Globus pallidus (tissue), 1 donor: Measurements from ENCODE around the gene MINDY4B.
"Not testable (repeated sequence)": the region's sequence is repeated elsewhere in the genome, so short reads cannot be mapped to it uniquely, and the experiment has no call there.

Experiments
- DNase-seq: peaks from one replicate; pipeline ENCODE4 v3.0.0-alpha.2; 2015; ENCODE audit warnings: low spot score

MINDY4B gene

DNA sequence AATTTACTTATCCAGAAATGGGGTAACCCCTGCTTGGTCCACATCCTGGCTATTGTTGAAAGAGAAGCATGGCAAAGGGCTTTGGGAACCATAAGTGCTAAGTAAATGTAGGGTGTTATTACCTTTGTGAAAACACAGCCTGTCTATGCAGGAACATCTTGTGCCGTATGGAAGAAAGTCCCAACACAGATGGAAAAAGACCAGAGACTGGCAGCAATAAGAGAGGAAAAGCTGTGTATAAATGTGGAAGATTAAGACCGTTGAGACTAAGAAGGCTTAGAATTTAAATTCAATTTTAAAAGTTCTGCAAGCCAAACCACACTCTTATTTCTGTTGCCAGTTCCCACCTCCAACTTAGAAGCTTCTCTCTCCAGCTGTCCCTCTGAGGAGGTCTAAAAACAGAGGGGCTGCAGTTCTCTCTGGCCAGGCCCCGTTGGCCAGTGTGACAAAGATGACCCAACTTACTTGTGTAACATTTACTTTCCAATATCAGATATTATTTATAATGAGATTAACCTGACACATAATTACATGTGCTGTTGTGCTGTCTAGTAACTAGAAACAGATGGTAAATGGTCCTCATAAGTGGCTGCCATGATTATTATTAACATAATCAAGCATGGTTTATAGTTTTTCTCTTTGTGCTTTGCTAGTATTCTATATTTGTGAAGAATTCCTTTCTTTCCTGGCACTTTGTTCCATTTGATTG lies 7.0 kb downstream of the MINDY4B start:
- DNase-seq: no peak

DNA sequence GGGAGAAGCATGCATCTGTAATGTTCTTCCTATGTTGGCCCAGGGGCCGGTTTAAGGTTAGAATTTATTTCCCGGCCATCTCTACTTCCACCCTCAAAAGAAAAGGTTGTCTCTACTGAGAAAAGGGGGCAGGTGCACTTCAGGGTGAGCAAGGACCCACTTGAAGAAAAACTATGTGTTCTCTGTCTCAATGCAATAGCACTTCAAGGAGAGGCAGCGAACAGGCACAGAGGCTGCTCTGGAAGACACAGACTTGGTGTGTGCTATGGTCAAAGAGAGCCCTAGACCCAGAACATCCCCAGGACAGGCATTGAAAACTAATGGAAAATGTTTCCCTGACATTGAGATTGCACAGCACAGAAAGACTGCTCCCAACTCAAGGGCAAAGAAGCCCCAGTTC lies 7.6 kb downstream of the MINDY4B start:
- DNase-seq: no peak

DNA sequence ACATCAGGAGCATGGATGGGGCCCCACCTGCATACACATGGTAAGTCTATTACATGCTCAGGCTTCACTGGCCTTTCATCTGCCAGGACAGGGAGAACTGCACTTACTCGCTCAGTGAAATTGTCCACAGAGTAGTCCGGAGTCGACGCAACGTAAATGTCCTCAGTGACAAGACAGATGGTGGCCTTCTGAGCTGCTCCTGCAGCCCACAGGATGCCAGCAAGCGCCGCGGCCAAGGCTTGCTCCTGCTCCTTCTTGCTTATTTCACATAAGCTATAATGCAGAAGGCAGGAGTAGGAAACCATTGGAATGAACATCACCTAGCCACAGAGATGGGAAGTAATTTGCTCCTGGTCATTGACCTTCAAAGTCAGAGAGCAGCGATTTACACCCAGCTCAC lies 14.4 kb downstream of the MINDY4B start:
- no peak for DNase-seq

DNA sequence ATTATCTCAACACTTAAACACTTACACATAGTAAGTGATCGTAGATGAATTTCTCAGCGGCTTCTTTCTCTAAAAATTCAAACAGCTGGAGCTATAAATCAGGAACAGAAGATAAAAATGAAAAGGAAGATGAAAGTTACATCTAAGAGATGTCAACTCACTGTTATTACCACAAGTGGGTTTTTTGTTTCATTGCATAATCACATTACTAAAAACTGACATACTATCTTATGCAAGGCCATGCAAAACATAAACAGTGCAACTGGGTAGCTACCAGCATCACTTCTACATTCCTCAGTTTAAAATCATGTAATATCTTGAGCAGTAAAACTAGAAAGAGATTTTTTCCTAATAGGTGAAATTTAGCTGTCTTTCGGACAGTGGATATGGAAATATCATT lies 14.9 kb downstream of the MINDY4B start:
- DNase-seq: no peak

- no peak for DNase-seq
Observed at GRCh38 chr3:150889106-150889505, 16.1 kb downstream of the MINDY4B start.

- DNase-seq: no peak
Observed at GRCh38 chr3:150887031-150887430, 18.2 kb downstream of the MINDY4B start.

DNA sequence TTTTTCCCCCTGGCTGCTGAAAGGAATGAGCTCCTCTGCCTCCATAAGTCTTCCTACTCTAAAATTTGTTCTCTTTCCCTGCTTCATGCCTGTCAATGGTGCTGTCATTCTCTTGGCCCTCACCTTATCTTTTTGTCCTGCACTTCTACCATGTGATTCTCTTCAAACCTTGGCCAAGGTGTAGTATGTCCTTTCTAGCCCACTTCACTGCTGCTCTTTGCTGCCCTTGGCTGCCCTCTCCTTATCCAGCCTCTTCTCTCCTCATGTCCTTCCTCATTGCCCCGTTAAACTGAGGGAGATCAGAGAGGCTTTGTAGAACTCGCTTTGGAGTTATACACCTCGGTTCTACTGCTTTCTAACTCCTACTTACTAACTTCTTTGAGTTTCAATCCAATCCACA lies 19.7 kb downstream of the MINDY4B start:
- DNase-seq: no peak

- no peak for DNase-seq
Observed at GRCh38 chr3:150878996-150879575, 26.2 kb downstream of the MINDY4B start.

GRCh38 chr3:150878290-150878689 lies 26.9 kb downstream of the MINDY4B start:
- no peak for DNase-seq

DNA sequence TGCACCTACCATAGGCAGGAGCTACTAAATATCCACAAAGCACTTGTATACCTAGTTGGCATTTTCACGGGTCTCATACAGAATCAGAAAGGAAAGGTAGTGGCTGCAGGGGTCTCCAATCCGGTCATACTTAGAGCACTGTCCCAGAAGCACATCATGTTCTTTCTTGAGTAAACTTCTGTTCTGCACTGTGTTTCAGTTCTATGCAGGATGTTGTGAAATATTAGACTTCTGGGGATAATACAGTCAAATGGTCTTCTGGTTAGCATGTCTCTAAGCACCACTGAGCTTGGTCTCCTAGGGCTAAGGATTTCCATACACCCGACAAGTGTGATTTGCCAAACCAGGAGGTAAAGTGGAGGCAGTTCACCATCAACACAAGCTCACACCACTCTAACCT lies 27.9 kb downstream of the MINDY4B start:
- DNase-seq: no peak

DNA sequence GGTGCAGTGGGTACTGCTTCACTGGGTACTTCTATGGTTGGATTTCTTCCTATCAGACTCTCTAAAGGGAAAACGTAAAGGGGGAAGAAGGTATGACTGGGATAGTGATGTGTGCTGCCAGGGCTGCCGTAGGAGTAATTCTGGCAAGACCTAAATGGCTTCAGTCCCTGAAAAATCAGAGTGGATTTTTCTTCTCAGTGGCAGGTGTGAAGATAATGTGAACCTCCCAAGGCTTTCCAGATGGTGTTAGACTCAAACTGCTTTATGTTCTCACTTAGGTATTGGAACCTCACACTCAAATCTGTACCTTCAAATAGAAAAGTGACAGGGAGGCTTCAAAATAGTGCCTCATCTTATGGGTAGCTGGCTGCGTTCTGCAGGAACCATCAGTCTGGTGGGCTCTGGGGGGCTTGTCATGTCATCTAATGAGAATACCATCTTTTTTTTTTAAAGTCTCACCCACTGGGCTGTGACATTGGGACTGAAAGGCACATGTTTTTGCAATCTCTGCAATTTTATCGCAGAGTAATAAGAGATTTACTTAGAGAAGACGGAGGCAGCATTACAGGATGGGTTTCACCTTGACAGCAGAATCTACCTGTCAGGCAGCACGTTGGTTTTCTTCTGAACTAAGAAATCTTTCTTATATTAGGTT lies 28.5 kb downstream of the MINDY4B start:
- no peak for DNase-seq

- no peak for DNase-seq
Observed at GRCh38 chr3:150875548-150875947, 29.7 kb downstream of the MINDY4B start.

DNA sequence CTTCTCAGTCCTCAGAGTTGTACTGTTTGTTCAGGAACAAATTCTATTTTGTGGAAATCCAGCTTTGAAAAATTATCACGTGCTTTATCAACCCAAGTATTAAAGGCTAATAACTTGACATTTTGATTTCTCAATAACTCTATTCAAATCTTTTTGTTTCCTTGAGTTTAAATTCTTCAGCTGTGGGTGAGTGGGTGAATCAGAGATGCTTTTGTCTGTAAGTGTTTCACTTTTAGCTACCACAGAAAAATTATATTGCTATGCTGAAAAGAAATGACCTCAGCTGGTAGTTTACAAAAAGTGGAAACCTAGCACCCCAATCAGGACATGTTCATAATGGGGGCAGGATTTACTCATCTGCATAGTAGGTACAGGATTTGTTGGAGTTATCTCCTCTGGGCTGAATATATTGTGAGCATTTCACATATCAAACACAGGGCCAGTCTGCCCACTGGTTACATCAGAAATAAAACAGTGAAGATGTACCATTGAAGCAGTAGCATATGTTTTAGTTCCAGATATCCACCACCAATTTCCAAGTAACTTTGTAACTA lies 30.5 kb downstream of the MINDY4B start:
- no peak for DNase-seq

DNA sequence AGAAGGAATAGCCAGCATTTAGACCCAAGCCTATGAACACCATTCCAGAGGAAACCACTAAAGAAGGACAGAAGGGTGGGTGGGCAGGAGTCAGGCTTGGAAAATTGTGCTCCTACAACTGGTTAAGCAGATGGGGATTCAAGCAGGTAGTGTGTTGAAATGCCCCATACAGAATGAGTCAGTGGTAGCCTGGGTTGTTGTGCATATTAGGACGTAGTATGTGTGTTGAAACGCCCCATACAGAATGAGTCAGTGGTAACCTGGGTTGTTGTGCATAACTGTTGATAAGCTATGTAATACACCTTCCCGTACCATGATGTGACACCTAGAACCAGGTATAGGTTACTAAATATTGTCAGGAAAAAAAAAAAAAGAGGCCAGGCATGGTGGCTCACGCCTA lies 34.0 kb downstream of the MINDY4B start:
- no peak for DNase-seq

DNA sequence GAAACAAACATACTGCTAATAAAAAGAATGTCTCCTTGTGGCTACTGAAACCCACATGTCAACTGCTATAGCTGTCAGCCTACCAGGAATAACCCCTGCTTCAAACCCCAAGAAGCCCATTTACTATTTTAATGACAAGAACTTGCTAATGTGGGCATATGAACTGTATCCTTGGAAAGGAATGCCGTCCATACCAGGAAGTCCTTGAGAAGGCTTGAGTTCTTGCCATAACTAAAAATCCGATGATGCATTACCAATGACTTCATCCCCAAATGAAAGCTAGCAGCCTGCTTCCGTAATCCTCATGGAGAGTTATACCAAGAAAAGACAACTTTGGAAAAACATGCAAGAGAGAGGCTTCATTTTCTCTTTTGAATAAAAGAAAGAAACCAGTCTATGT lies 34.8 kb downstream of the MINDY4B start:
- no peak for DNase-seq

- no peak for DNase-seq
Observed at GRCh38 chr3:150868282-150868681, 37.0 kb downstream of the MINDY4B start.

GRCh38 chr3:150867434-150867833 lies 37.8 kb downstream of the MINDY4B start:
- DNase-seq: no peak

DNA sequence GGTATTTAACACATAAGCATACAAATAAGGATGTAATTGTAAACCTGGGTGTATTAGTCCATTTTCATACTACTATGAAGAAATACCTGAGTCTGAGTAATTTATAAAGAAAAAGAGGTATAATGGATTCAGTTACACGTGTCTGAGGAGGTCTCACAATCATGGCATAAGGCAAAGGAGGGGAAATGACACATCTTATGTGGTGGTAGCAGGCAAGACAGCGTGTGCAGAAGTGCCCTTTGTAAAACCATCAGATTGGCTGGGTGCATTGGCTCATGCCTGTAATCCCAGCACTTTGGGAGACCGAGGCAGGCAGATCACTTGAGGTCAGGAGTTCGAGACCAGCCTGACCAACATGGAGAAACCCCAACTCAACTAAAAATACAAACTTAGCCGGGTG lies 41.3 kb downstream of the MINDY4B start:
- not testable (repeated sequence) for DNase-seq

- DNase-seq: no peak
Observed at GRCh38 chr3:150861851-150862250, 43.4 kb downstream of the MINDY4B start.

- DNase-seq: not testable (repeated sequence)
Observed at GRCh38 chr3:150857936-150858335, 47.3 kb downstream of the MINDY4B start.

- no peak for DNase-seq
Observed at GRCh38 chr3:150850191-150850590, 55.0 kb downstream of the MINDY4B start.

DNA sequence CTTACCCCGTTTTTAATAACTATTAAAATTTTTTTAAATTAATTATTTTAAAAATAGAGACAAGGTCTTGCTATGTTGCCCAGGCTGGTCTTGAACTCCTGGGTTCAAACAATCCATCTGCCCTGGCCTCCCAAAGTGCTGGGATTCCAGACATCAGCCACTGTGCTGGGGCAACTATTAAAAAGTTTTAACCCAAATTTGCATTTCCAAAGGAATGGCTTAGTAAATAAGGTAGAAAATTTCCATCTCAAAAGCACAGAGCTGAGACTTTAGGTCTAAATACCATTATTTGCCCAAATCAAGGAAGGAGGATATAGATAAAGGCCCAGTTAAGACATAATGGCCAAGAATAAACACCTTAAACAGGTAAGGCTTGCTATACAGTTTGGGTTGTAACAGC lies 56.4 kb downstream of the MINDY4B start:
- no peak for DNase-seq

DNA sequence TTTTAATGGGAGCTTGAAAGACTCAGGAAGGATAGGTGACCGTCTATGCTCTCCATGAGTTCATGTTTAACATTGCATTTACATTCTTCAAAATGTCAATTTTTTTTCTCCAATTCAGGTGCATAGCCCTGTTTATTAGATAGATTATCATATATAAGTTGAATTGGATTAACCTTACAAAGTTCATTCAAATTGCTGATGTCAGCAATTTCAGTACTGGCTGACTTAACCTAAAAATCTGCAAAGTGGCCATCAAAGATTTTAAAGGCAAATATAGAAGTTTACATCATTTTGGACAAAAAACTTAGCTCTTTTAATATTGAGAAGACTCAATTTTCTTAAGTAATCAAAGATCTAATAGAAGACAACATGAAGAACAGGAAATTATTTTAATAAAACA lies 57.8 kb downstream of the MINDY4B start:
- DNase-seq: no peak
